ENCODE data around the gene KIAA0586.
"Not testable (repeated sequence)": the region's sequence is repeated elsewhere in the genome, so short reads cannot be mapped to it uniquely, and the experiment has no call there.

KIAA0586 gene

DNA sequence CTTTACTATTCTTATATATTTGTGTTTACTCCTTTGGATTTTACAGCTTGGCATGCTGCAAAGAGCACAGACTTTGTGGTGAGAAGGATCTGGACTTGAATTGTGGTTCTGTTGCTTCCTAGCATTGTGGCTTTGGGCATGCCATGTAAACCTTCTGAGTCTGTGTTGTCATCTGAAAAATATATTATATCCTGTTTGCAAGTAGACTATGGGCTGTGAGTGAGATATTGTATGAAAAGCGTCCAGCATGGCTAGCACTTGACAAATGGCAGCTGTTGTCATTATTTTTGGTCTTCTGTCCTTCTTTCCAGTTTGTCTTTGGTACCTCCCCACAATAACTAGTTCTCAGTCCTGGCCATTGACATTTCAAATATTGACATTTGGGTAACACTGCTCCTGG lies 148.4 kb downstream of the KIAA0586 start:
- Histone ChIP-seq H3K4me1 (ENCODE audit: control insufficient read depth in 1 of 2, insufficient read depth in 1 of 2, low read depth in 1 of 2, low read length in 1 of 2) (no peaks in the 10 kb centered on the region), H3K36me3 (no peaks in the 10 kb centered on the region), H3K4me3 (ENCODE audit: low read depth in 1 of 2, low read length in 1 of 2) (no peak overlapping the region), H3K27ac (no peak overlapping the region), H3K9me3 (no peaks in the 10 kb centered on the region), H3K27me3 (no peaks in the 10 kb centered on the region)
- no peak for TF ChIP-seq CTCF (IDR thresholded peaks at IDR 0.05)

DNA sequence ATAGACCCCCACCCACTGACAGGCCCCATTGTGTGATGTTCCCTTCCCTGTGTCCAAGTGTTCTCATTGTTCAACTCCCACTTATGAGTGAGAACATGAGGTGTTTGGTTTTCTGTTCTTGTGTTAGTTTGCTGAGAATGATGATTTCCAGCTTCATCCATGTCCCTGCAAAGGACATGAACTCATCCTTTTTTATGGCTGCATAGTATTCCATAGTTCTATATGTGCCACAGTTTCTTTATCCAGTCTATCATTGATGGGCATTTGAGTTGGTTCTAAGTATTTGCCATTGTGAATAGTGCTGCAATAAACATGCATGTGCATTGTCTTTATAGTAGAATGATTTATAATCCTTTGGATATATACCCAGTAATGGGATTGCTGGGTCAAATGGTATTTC lies 152.5 kb downstream of the KIAA0586 start:
- H3K27ac ChIP-seq; H3K4me1 ChIP-seq (ENCODE audit: control insufficient read depth in 1 of 2, insufficient read depth in 1 of 2, low read depth in 1 of 2, low read length in 1 of 2); H3K4me3 ChIP-seq (ENCODE audit: low read depth in 1 of 2, low read length in 1 of 2); H3K36me3 ChIP-seq; H3K9me3 ChIP-seq; H3K27me3 ChIP-seq: not testable (repeated sequence)

- not testable (repeated sequence) for H3K36me3 ChIP-seq; H3K4me1 ChIP-seq (ENCODE audit: control insufficient read depth in 1 of 2, insufficient read depth in 1 of 2, low read depth in 1 of 2, low read length in 1 of 2); H3K27me3 ChIP-seq; H3K4me3 ChIP-seq (ENCODE audit: low read depth in 1 of 2, low read length in 1 of 2); H3K27ac ChIP-seq; H3K9me3 ChIP-seq
Observed at GRCh38 chr14:58581389-58581788, 153.9 kb downstream of the KIAA0586 start.

GRCh38 chr14:58584383-58584782 lies 156.9 kb downstream of the KIAA0586 start:
- no peak overlapping the region for H3K4me3 ChIP-seq (ENCODE audit: low read depth in 1 of 2, low read length in 1 of 2)
- no peaks in the 10 kb centered on the region for H3K9me3 ChIP-seq
- no peak for TF ChIP-seq CTCF (IDR thresholded peaks at IDR 0.05)
- no peaks in the 10 kb centered on the region for H3K27me3 ChIP-seq
- no peaks in the 10 kb centered on the region for H3K4me1 ChIP-seq (ENCODE audit: control insufficient read depth in 1 of 2, insufficient read depth in 1 of 2, low read depth in 1 of 2, low read length in 1 of 2)
- H3K27ac ChIP-seq, result no peak overlapping the region
- H3K36me3 ChIP-seq, result no peaks in the 10 kb centered on the region

GRCh38 chr14:58587271-58587670 lies 159.8 kb downstream of the KIAA0586 start:
- Histone ChIP-seq H3K4me1 (ENCODE audit: control insufficient read depth in 1 of 2, insufficient read depth in 1 of 2, low read depth in 1 of 2, low read length in 1 of 2) (no peaks in the 10 kb centered on the region), H3K36me3 (no peaks in the 10 kb centered on the region), H3K27ac (no peak overlapping the region), H3K4me3 (ENCODE audit: low read depth in 1 of 2, low read length in 1 of 2) (no peak overlapping the region), H3K27me3 (no peaks in the 10 kb centered on the region), H3K9me3 (no peaks in the 10 kb centered on the region)
- no peak for TF ChIP-seq CTCF (IDR thresholded peaks at IDR 0.05)

- H3K4me1 ChIP-seq (ENCODE audit: control insufficient read depth in 1 of 2, insufficient read depth in 1 of 2, low read depth in 1 of 2, low read length in 1 of 2); H3K9me3 ChIP-seq; H3K36me3 ChIP-seq; H3K27ac ChIP-seq; H3K4me3 ChIP-seq (ENCODE audit: low read depth in 1 of 2, low read length in 1 of 2); H3K27me3 ChIP-seq: not testable (repeated sequence)
Observed at GRCh38 chr14:58588321-58588720, 160.8 kb downstream of the KIAA0586 start.

GRCh38 chr14:58593977-58594376 lies 166.5 kb downstream of the KIAA0586 start:
- no peak for TF ChIP-seq CTCF (IDR thresholded peaks at IDR 0.05)
- no peaks in the 10 kb centered on the region for H3K27me3 ChIP-seq
- no peak overlapping the region for H3K4me3 ChIP-seq (ENCODE audit: low read depth in 1 of 2, low read length in 1 of 2)
- H3K4me1 ChIP-seq (ENCODE audit: control insufficient read depth in 1 of 2, insufficient read depth in 1 of 2, low read depth in 1 of 2, low read length in 1 of 2), result no peaks in the 10 kb centered on the region
- no peaks in the 10 kb centered on the region for H3K36me3 ChIP-seq
- no peak overlapping the region for H3K27ac ChIP-seq
- no peaks in the 10 kb centered on the region for H3K9me3 ChIP-seq

Measured in neutrophil (primary cell).